Heart left ventricle (tissue), 16 donors: ENCODE data around the gene KLHL29. TPM values are rescaled to one million over a fixed set of nuclear protein-coding genes. Genes with fewer than 3 reads are reported as not detected.

Experiments used
- ATAC-seq, 4 donors: fragments of 200-7000 bp; cut with Tn5 transposase; one replicate each; pipeline ENCODE4 v1.9.1; 2020 to 2022; ENCODE audit warnings: moderate library complexity in 4 of 4, mild to moderate bottlenecking in 3 of 4, moderate number of reproducible peaks in 1 of 4
- DNase-seq, 5 donors: peaks; one replicate each; pipeline ENCODE4 v3.0.0-alpha.2; 2020
- H3K27ac ChIP-seq, 12 donors: fragments of 200-600 bp; sonication (generic) in 4 of 12; one replicate each; pipeline versions ENCODE4 v1.5.0 to v1.8.0; 2016 to 2022; ENCODE audit warnings: mild to moderate bottlenecking in 2 of 12
- H3K27me3 ChIP-seq, 9 donors: fragments of 200-600 bp; sonication (generic) in 2 of 9; one replicate each; pipeline versions ENCODE4 v1.5.1 to v1.8.0; 2016 to 2022; ENCODE audit warnings: mild to moderate bottlenecking in 3 of 9
- H3K36me3 ChIP-seq, 9 donors: fragments of 200-600 bp; sonication (generic) in 2 of 9; one replicate each; pipeline versions ENCODE4 v1.5.0 to v1.8.0; 2018 to 2022; ENCODE audit warnings: mild to moderate bottlenecking in 2 of 9
- H3K4me1 ChIP-seq, 12 donors: fragments of 200-600 bp; sonication (generic) in 4 of 12; one replicate each; pipeline versions ENCODE4 v1.5.0 to v1.8.0; 2016 to 2022; ENCODE audit warnings: mild to moderate bottlenecking in 3 of 12
- H3K4me3 ChIP-seq, 12 donors: fragments of 200-600 bp; sonication (generic) in 4 of 12; one replicate each; pipeline versions ENCODE4 v1.5.0 to v1.8.0; 2017 to 2022; ENCODE audit warnings: mild to moderate bottlenecking in 9 of 12, moderate library complexity in 4 of 12
- H3K9me3 ChIP-seq, 12 donors: fragments of 200-600 bp; sonication (generic) in 4 of 12; one replicate each; pipeline versions ENCODE4 v1.5.0 to v1.8.0; 2016 to 2022; ENCODE audit warnings: mild to moderate bottlenecking in 1 of 12
- CTCF ChIP-seq, 12 donors: fragments of 200-600 bp; sonication (generic) in 4 of 12; IDR thresholded peaks; one replicate each; pipeline versions ENCODE4 v1.5.0 to v1.8.0; 2018 to 2022; ENCODE audit warnings: antibody characterized with exemption in 12 of 12, mild to moderate bottlenecking in 5 of 12
- POLR2A ChIP-seq, 2 donors: fragments of 450-650 bp; IDR thresholded peaks; one replicate each; pipeline ENCODE4 v1.6.1; 2017; ENCODE audit warnings: antibody characterized with exemption in 2 of 2, mild to moderate bottlenecking in 2 of 2, moderate library complexity in 2 of 2
- WGBS, 4 donors: extraction: QIAGEN DNeasy Blood & Tissue Kit in 2 of 4; methylation state at CpG; one replicate each; pipeline versions ENCODE4 v1.1.5 to v1.1.7; 2013 to 2018; 5-methylcytosine and 5-hydroxymethylcytosine counted together
- intact Hi-C, 10 donors: fragments of 100-400 bp; cut with DNase I; formaldehyde crosslinking; loops; one replicate each; pipeline versions ENCODE4 v1.11.1 to v1.14.2; 2022
- polyA plus RNA-seq, 2 donors: library from polyadenylated mRNA; stranded (reverse); fragments of 200-250 nt; gene quantifications; one replicate each; pipeline ENCODE4 v1.2.3, GENCODE V29; 2013
- total RNA-seq, 9 donors: library from RNA; depleted of rRNA in 2 of 9; stranded (reverse); fragments of >200 nt in 2 of 9; fragmentation: NEBNext Ultra II Directional in 3 of 9; extraction: Animal tissue kit (Norgen Biotek cat#: 25700) in 3 of 9; gene quantifications; one replicate each; pipeline versions ENCODE4 v1.1.0 to v1.2.4, GENCODE V29; 2016 to 2023
- donor health status: ischemic (EF 13 %, LVEDD 7.1; RV severe dilation, severe dysfunction).
- donor health status: healthy with polysubstance abuse.
- donor health status: DM: no; HTN: yes; CAD: no.
- donor health status: DM: no; HTN: no; CAD: no.
- donor health status: ischemic (EF 25% LVEDD 6.9; RV normal size, moderate dysfunction).
- donor health status: ischemic (EF 25% LVEDD 5.7; RV mildly dilated, moderate dysfunction).
- donor health status: healthy.
- donor health status: DM: yes; HTN: yes; CAD: no.
- donor health status: ischemic (EF 35%, LVEDD 5.7; RV mildly dilated, moderate dysfunction).
- donor health status: nonischemic (EF 11% LVEDD 7.7; RV severe dilation, severe dysfunction).
- donor health status: DM: yes; HTN: yes; CAD: no.
- donor health status: PGD.
- donor health status: ischemic (EF 29% LVEDD 5.4; RV normal size, mild dysfunction).
- donor health status: nonischemic (EF 23%, LVEDD 6.1; RV moderate dilation, normal function).

Gene KLHL29
- total and polyA plus RNA-seq, 11 donors = 0.74 to 2.7 (median 1.1) TPM

- no peaks in the 10 kb centered on the region for H3K36me3 ChIP-seq
- no peak overlapping the region for H3K4me3 ChIP-seq
- intact Hi-C loops = no loop called here
- ATAC-seq (peak in 1 of 4 donors; percentile 12), DNase-seq (no peak)
- 90 to 94% (median 93%) methylated on average over 8 of the region's 8 CpGs for WGBS, 4 donors
- H3K27me3 ChIP-seq = no peaks in the 10 kb centered on the region
- peaks cover 0 to 28% (median 1%) of the 10 kb centered on the region in 12 donors for H3K4me1 ChIP-seq
- TF ChIP-seq CTCF (IDR thresholded peaks at IDR 0.05) = no peak
- no peak overlapping the region for H3K27ac ChIP-seq
- H3K9me3 ChIP-seq = no peaks in the 10 kb centered on the region
Measured at GRCh38 chr2:23484275-23484674, 99.3 kb downstream of the KLHL29 start.

GRCh38 chr2:23484767-23485166 lies 99.8 kb downstream of the KLHL29 start:
- DNase-seq (no peak), ATAC-seq (no peak)
- H3K27ac ChIP-seq = no peak overlapping the region
- TF ChIP-seq CTCF (IDR thresholded peaks at IDR 0.05) = no peak
- no peak for TF ChIP-seq POLR2A (IDR thresholded peaks at IDR 0.05)
- no peak overlapping the region for H3K4me3 ChIP-seq
- no peaks in the 10 kb centered on the region for H3K9me3 ChIP-seq
- WGBS, 4 donors = 69 to 84% (median 73%) methylated on average over 5 of the region's 5 CpGs
- no peaks in the 10 kb centered on the region for H3K27me3 ChIP-seq
- peaks cover 0 to 33% (median 1%) of the 10 kb centered on the region in 12 donors for H3K4me1 ChIP-seq
- intact Hi-C loops = no loop called here
- no peaks in the 10 kb centered on the region for H3K36me3 ChIP-seq

GRCh38 chr2:23485261-23485660 lies 100.3 kb downstream of the KLHL29 start:
- Histone ChIP-seq H3K27me3 (no peaks in the 10 kb centered on the region), H3K27ac (no peak overlapping the region)

More at GRCh38 chr2:23485261-23485660, 100.3 kb downstream of the KLHL29 start:
- DNase-seq (no peak), ATAC-seq (no peak)
- Histone ChIP-seq H3K4me3 (no peak overlapping the region), H3K4me1 (peaks cover 0 to 33% (median 1%) of the 10 kb centered on the region in 12 donors), H3K36me3 (no peaks in the 10 kb centered on the region), H3K9me3 (no peaks in the 10 kb centered on the region)
- WGBS, 4 donors = 85 to 94% (median 89%) methylated on average over 2 of the region's 2 CpGs
- TF ChIP-seq CTCF (IDR thresholded peaks at IDR 0.05) (no peak), POLR2A (IDR thresholded peaks at IDR 0.05) (no peak)
- intact Hi-C loops = no loop called here
